ENCODE results near the gene PCSK9. TPM values are rescaled to one million over a fixed set of nuclear protein-coding genes. Genes with fewer than 3 reads are reported as not detected.

Gene PCSK9
- total and polyA plus RNA-seq, 2 of the 13 experiments (the other 11 are each of a cell fraction or from before 2014, with no cell fraction given): 33.3 to 80.5 TPM

DNA sequence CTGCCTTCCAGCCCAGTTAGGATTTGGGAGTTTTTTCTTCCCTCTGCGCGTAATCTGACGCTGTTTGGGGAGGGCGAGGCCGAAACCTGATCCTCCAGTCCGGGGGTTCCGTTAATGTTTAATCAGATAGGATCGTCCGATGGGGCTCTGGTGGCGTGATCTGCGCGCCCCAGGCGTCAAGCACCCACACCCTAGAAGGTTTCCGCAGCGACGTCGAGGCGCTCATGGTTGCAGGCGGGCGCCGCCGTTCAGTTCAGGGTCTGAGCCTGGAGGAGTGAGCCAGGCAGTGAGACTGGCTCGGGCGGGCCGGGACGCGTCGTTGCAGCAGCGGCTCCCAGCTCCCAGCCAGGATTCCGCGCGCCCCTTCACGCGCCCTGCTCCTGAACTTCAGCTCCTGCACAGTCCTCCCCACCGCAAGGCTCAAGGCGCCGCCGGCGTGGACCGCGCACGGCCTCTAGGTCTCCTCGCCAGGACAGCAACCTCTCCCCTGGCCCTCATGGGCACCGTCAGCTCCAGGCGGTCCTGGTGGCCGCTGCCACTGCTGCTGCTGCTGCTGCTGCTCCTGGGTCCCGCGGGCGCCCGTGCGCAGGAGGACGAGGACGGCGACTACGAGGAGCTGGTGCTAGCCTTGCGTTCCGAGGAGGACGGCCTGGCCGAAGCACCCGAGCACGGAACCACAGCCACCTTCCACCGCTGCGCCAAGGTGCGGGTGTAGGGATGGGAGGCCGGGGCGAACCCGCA lies at the start of gene PCSK9 (continued):
- peak; percentile 53; the same call in 1 of the 2 replicates for TF ChIP-seq MYPOP (CRISPR knock-in tag; IDR thresholded peaks at IDR 0.05)
- TF ChIP-seq SCMH1 (CRISPR knock-in tag; IDR thresholded peaks at IDR 0.05; ENCODE audit: borderline replicate concordance): no peak
- TF ChIP-seq, protein P1, sequence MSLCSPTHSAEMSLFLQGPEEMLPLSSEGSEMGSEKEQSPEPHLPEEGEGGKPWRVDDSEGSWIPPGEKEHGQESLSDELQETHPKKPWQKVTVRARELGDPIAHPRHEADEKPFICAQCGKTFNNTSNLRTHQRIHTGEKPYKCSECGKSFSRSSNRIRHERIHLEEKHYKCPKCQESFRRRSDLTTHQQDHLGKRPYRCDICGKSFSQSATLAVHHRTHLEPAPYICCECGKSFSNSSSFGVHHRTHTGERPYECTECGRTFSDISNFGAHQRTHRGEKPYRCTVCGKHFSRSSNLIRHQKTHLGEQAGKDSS (CRISPR knock-in tag; IDR thresholded peaks at IDR 0.05; ENCODE audit: borderline replicate concordance, low read depth): peak; percentile 71; the same call in 1 of the 2 replicates
- TF ChIP-seq ZNF546 (CRISPR knock-in tag; conservative IDR thresholded peaks at IDR 0.05): no peak
- no peak for TF ChIP-seq SMAD3 (CRISPR knock-in tag; IDR thresholded peaks at IDR 0.05)
- TF ChIP-seq TEAD3 (CRISPR knock-in tag; optimal IDR thresholded peaks at IDR 0.05; ENCODE audit: borderline replicate concordance): peak; percentile 47
- TF ChIP-seq, protein P2, sequence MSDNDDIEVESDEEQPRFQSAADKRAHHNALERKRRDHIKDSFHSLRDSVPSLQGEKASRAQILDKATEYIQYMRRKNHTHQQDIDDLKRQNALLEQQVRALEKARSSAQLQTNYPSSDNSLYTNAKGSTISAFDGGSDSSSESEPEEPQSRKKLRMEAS (IDR thresholded peaks at IDR 0.05): peak; percentile 69
- TF ChIP-seq CBX2 (IDR thresholded peaks at IDR 0.05; ENCODE audit: low read depth, low read length): no peak
- TF ChIP-seq CBX2 (CRISPR knock-in tag; IDR thresholded peaks at IDR 0.05; ENCODE audit: low read depth): no peak
- no peak for TF ChIP-seq JUNB (CRISPR knock-in tag; IDR thresholded peaks at IDR 0.05; ENCODE audit: borderline replicate concordance)
- TF ChIP-seq TFE3 (CRISPR knock-in tag; IDR thresholded peaks at IDR 0.05): peak; percentile 83
- TF ChIP-seq IRF2 (CRISPR knock-in tag; IDR thresholded peaks at IDR 0.05): peak; percentile 50; the same call in 1 of the 2 replicates
- TF ChIP-seq, protein P3, sequence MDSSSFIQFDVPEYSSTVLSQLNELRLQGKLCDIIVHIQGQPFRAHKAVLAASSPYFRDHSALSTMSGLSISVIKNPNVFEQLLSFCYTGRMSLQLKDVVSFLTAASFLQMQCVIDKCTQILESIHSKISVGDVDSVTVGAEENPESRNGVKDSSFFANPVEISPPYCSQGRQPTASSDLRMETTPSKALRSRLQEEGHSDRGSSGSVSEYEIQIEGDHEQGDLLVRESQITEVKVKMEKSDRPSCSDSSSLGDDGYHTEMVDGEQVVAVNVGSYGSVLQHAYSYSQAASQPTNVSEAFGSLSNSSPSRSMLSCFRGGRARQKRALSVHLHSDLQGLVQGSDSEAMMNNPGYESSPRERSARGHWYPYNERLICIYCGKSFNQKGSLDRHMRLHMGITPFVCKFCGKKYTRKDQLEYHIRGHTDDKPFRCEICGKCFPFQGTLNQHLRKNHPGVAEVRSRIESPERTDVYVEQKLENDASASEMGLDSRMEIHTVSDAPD (CRISPR knock-in tag; IDR thresholded peaks at IDR 0.05): peak; percentile 65; the same call in 1 of the 2 replicates
- TF ChIP-seq ZNF557 (CRISPR knock-in tag; IDR thresholded peaks at IDR 0.05): 0 out of 2 replicates have a peak, but pooled peaks have one; percentile 54
- peak; percentile 78; the same call in 1 of the 2 replicates for TF ChIP-seq MTA1 (CRISPR knock-in tag; IDR thresholded peaks at IDR 0.05; ENCODE audit: borderline replicate concordance)
- TF ChIP-seq TCF12 (IDR thresholded peaks at IDR 0.05): no peak
- no peak for TF ChIP-seq TCF12 (CRISPR knock-in tag; IDR thresholded peaks at IDR 0.05)
- TF ChIP-seq YY1 (IDR thresholded peaks at IDR 0.05; ENCODE audit: insufficient read depth, insufficient replicate concordance, low read depth, low read length): peak; percentile 77
- peak; percentile 88 for TF ChIP-seq ZNF354B (CRISPR knock-in tag; IDR thresholded peaks at IDR 0.05)
- peak; percentile 33; the same call in 1 of the 2 replicates for TF ChIP-seq ZBTB4 (CRISPR knock-in tag; IDR thresholded peaks at IDR 0.05; ENCODE audit: borderline replicate concordance)
